ELR (cell line): ENCODE results near the gene SEBOX.

Experiments used
- DNase-seq: peaks from one replicate; pipeline ENCODE4 v3.0.0-alpha.2; 2015; ENCODE audit warnings: low read depth

The SEBOX gene

DNA sequence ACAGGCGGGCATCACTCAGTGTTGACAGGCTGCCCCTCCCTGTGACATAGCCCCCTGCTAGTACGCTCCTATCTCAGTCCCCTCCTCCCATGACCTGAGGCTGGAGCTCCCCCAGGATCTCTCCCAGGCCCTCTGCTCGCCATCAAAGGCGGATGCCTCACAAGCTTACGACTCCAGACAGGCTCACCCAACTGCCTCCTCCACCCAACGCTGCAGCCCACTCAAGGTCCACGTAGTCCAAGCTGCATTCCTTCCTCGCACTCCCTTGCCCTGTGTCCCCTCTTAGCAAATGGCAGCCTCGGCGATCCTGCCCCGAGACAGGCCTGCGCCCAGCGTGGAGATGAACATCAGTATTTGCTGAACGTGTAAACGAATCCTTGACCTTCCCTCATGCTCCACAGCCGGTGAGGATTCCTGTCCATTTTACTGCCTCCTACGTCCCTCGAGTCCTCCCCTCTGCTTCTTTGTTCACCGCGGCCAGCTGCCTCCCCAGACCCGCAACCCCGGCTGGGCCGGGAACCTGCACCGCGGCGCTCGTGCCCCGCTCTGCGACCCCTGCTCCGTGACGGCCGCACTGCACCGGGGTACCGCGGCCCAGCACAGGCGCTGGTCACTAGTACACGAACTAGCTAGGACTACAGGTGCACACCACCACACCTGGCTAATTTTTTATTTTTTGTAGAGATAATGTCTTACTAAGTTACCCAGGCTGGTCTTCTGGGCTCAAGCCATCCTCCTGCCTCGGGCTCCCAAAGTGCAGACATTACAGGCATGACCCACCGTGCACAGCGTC is 46.8 kb downstream of the SEBOX start:
- DNase-seq = no peak

DNA sequence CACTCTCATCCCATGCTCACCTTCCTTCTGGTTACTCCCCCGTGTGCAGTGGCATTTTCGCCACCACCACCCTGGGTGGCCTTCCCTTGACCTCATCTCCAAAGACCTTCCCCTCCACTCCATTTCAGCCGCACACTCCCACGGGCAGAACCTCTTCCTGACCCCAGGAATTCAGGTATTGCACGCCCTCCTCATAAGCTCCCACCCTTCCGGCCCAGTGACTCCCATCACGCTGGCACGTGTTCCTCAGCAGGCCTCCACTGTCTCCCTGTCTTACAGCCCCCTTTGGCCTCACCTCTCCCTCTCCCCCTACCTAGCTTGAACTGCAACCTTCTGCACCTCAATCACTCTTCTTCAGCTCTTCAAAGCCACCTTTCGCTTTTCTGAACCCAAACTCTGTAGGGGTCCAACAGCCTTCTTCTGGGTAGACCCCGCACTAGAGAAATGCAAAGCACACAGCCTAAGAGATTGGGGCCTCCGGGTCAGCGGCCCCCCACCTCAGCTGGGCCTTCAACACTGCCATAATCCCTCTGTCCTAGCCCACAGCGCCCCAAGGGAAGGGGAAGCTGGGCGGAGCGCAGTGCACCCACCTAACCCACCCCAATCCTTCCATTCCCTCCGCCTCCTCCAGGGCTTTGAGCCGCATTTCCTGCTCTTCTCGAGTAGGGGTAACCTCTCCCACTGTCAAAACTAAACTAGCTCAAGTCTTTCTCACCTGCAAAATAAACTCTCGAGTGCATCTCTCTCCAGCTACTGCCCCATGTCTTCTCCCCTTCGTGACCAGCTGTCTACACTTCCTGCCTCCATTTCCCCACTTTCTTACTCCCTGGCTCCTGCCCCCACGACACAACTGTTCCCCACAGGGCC is 47.7 kb downstream of the SEBOX start:
- no peak for DNase-seq

DNA sequence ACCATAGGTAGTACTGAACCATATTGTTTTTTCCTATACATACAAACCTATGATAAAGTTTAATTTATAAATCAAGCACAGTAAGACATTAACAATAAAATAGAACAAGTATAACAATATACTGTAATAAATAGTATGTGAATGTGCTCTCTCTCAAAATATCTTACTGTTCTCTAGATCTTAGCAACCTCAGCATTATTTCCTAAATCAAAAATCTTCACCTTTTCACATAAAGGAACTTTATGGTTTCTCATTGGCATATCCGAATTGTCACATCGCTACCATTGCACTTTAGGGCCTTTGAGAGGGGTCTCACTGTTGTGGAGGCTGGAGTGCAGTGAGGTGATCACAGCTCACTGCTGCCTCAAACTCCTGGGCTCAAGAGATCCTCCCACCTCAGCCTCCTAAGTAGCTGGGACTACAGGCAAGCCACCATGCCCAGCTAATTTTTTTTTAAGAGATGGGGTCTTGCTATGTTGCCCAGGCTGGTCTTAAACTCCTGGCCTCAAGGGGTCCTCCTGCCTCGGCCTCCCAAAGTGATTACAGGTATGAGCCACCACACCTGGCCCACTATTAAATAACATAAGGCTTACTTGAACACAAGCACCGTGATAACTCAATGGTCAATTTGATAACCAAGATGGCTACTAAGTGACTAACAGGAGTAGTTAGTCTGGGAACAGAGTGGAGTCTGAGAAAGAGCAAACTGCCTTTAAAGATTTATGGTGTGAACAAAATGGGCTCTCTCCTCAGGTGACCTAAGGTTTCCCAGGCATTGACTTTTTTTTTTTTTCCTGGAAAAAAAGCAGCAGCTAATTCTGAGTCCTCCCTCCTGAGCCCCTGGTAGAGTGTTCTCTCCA is 48.9 kb downstream of the SEBOX start:
- DNase-seq = no peak

DNA sequence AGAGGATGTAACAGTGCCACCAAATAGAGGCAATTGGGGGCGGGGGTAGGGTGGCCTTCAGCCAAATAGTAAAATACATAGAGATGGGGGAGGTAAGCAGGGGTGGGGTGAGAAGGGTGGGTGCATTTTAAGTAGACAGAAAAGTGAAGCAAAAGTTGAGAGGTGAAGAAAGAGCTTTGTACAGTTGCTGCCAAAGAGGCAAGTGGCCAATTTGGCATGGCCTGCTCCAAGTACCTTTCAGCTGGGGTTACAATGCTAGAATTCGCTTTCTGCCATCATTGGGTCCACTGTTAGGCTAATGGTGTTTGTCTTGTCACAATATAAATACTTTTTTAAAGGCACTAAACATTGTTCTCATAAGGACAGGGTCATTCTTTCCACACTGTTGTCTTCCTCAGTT is 51.2 kb downstream of the SEBOX start:
- no peak for DNase-seq
